Prostate gland (tissue), 2 donors: ENCODE measurements around the gene CBX2. TPM values are rescaled to one million over a fixed set of nuclear protein-coding genes. Genes with fewer than 3 reads are reported as not detected.

Experiments
- DNase-seq: peaks from one replicate; pipeline ENCODE4 v3.0.0-alpha.2; 2019; ENCODE audit warnings: low spot score
- H3K27ac ChIP-seq, 2 donors: fragments of 200-600 bp; sonication (generic); 2 replicates each; pipeline ENCODE4 v1.5.1; 2017 to 2019
- H3K27me3 ChIP-seq: fragments of 200-600 bp; sonication (generic); replicated peaks from 2 replicates; pipeline ENCODE4 v1.5.1; 2019; ENCODE audit not compliant: insufficient read depth
- H3K36me3 ChIP-seq, 2 donors: fragments of 200-600 bp; sonication (generic); 1 replicate in 1 of 2; 2 replicates in 1 of 2; pipeline versions ENCODE4 v1.5.1 to v1.8.1; 2017 to 2019
- H3K4me1 ChIP-seq: fragments of 200-600 bp; sonication (generic); replicated peaks from 2 replicates; pipeline ENCODE4 v1.5.1; 2019
- H3K4me3 ChIP-seq, 2 donors: fragments of 200-600 bp; sonication (generic); 2 replicates each; pipeline ENCODE4 v1.5.1; 2017 to 2019
- H3K9me3 ChIP-seq: fragments of 200-600 bp; sonication (generic); 2 replicates; pipeline ENCODE4 v1.5.1; 2017
- POLR2A ChIP-seq: fragments of 450-650 bp; IDR thresholded peaks from one replicate; pipeline ENCODE4 v1.6.1; 2016; ENCODE audit warnings: antibody characterized with exemption, mild to moderate bottlenecking
- POLR2AphosphoS5 ChIP-seq: sonication (generic); formaldehyde crosslinking; IDR thresholded peaks from one replicate; pipeline ENCODE4 v1.6.1; 2017; ENCODE audit warnings: antibody characterized with exemption
- WGBS: methylation state at CpG from one replicate; pipeline ENCODE4 v1.1.5; 2018; 5-methylcytosine and 5-hydroxymethylcytosine counted together
- intact Hi-C: fragments of 100-400 bp; cut with DNase I; formaldehyde crosslinking; loops from one replicate; pipeline ENCODE4 v1.14.2; 2022
- total RNA-seq, 2 donors: library from RNA; depleted of rRNA; stranded (reverse); fragments of >200 nt; gene quantifications; one replicate each; pipeline ENCODE4 v1.1.0, GENCODE V29; 2016
- TF ChIP-seq, protein P1 (sequence below), 4 experiments: fragments of 200-600 bp in 2 of 4; fragments of 450-650 bp in 2 of 4; sonication (generic) in 2 of 4; IDR thresholded peaks; 1 replicate in 3 of 4; 2 replicates in 1 of 4; pipeline ENCODE4 v1.5.1; 2016 to 2019; ENCODE audit warnings: antibody characterized with exemption in 4 of 4, mild to moderate bottlenecking in 2 of 4, moderate library complexity in 2 of 4

Gene CBX2
- total RNA-seq, 2 donors from 2014 or later: 2.0 to 17.0 TPM

DNA sequence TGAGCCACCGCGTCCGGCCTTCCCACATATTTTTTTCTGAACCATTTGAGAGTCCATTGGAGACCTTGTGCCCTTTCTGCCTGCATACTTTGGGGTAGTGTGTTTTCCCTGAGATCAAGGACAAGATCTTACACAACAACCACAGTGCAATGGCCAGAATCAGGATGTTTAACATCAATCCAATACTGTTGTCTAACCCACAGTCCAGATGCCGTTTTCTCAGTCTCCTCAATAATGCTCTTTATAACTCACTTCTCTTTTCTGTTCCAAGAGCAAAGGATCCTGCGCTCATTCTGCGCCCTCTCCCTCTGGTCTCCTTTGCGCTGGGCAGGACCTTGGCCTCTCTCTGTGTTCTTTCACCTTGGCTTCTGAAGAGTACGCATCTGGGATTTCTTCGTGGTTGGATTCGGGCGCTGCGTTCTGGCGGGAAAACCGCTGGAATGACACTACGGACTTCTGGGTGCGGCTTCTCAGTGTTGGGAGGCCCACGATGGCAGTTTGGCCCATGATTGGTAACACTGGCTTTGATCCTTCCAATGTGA is 44.7 kb downstream of the CBX2 start:
- intact Hi-C loops: no loop called here
- 95% methylated on average over 17 of the region's 17 CpGs for WGBS

DNA sequence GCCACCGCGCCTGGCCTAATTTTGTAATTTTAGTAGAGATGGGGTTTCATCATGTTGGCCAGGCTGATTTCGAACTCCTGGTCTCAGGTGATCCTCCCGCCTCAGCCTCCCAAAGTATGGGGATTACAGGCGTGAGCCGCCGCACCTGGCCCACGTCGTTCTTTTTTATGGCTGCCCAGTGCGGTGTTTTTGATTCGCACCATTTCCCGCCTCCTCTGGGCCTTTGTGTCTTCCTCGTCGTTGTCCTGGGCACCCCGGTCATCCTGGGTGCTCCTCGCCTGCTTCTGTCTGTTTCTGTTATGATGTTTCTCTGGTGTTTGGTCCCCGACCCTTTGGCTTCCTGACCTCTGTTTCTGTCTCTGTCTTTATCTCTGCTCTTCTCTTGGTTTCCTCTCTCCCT is 46.3 kb downstream of the CBX2 start:
- intact Hi-C loops: no loop called here
- H3K36me3 ChIP-seq: no peaks in the 10 kb centered on the region
- WGBS: 97% methylated on average over 17 of the region's 17 CpGs
- H3K27ac ChIP-seq: no peak overlapping the region
- TF ChIP-seq, protein P1, sequence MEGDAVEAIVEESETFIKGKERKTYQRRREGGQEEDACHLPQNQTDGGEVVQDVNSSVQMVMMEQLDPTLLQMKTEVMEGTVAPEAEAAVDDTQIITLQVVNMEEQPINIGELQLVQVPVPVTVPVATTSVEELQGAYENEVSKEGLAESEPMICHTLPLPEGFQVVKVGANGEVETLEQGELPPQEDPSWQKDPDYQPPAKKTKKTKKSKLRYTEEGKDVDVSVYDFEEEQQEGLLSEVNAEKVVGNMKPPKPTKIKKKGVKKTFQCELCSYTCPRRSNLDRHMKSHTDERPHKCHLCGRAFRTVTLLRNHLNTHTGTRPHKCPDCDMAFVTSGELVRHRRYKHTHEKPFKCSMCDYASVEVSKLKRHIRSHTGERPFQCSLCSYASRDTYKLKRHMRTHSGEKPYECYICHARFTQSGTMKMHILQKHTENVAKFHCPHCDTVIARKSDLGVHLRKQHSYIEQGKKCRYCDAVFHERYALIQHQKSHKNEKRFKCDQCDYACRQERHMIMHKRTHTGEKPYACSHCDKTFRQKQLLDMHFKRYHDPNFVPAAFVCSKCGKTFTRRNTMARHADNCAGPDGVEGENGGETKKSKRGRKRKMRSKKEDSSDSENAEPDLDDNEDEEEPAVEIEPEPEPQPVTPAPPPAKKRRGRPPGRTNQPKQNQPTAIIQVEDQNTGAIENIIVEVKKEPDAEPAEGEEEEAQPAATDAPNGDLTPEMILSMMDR (IDR thresholded peaks at IDR 0.05): no peak
- TF ChIP-seq POLR2AphosphoS5: no peak
- TF ChIP-seq POLR2A: no peak
- H3K4me1 ChIP-seq: peaks cover 6% of the 10 kb centered on the region
- no peaks in the 10 kb centered on the region for H3K27me3 ChIP-seq
- no peak overlapping the region for H3K4me3 ChIP-seq
- no peaks in the 10 kb centered on the region for H3K9me3 ChIP-seq
- DNase-seq: no peak

More for the DNA sequence above, 44.7 kb downstream of the CBX2 start:
- H3K27me3 ChIP-seq: no peaks in the 10 kb centered on the region
- H3K36me3 ChIP-seq: no peaks in the 10 kb centered on the region
- no peak for DNase-seq
- no peaks in the 10 kb centered on the region for H3K4me1 ChIP-seq
- TF ChIP-seq, protein P1 (IDR thresholded peaks at IDR 0.05): no peak
- TF ChIP-seq POLR2A (no peak), POLR2AphosphoS5 (no peak)
- H3K9me3 ChIP-seq: no peaks in the 10 kb centered on the region
- H3K27ac ChIP-seq: peak overlapping the region in 1 of 2 donors; percentile 27
- no peak overlapping the region for H3K4me3 ChIP-seq

DNA sequence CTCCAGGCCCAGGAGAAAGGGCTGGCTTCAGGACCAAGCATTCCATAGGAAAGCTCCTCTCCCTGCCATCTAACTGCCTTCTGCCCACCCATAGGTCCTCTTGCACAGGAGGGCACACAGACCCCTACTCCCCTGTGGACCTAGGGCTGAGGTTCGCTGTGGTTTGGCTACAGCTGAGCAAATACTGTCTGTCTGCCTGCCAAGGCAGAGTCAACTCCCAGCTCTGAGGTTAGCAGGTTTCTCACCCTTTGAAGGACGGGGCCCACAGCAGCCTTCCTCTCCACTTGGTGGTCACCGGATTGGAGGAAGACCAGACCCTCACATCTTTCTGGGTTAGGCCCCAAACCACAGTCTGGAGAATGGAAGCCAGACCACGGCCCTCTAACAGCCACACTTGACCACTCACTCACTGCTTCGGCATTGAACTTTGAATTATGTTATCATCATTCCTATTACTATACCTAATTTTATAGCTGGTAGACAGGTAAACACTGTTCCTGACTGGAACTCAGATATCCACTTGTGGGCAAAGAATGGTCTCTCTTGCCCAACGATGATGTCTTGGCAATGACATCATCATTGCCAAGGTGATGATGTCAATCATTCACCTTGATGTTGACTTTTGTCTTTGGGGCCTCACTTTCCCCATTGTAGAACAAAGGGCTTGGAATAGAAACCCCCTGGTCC is 47.1 kb downstream of the CBX2 start:
- Histone ChIP-seq H3K36me3 (no peaks in the 10 kb centered on the region), H3K27ac (no peak overlapping the region), H3K4me1 (peaks cover 11% of the 10 kb centered on the region), H3K27me3 (no peaks in the 10 kb centered on the region), H3K9me3 (no peaks in the 10 kb centered on the region), H3K4me3 (no peak overlapping the region)
- intact Hi-C loops: no loop called here
- no peak for DNase-seq
- WGBS: 87% methylated on average over 6 of the region's 6 CpGs
- TF ChIP-seq, protein P1 (IDR thresholded peaks at IDR 0.05): no peak
- TF ChIP-seq POLR2AphosphoS5 (no peak), POLR2A (no peak)

DNA sequence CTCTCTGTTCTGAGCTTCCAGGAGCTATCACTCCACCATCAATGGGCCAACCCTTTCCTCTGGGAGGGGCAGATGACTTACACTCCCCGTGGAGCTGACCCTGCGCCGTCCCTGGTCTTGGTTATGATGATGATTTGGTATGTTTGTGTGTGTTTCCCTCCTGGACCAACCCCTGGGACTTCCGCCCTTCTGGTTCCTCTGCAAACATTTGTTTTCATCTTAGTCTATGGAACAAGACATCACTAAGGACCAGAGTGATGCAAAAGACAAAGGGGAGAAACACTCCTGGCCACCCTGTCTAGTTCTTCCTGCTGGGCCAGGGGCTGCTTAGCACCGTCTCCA is 47.6 kb downstream of the CBX2 start:
- Histone ChIP-seq H3K4me3 (no peak overlapping the region), H3K9me3 (no peaks in the 10 kb centered on the region), H3K27me3 (no peaks in the 10 kb centered on the region), H3K4me1 (peaks cover 16% of the 10 kb centered on the region), H3K27ac (no peak overlapping the region), H3K36me3 (no peaks in the 10 kb centered on the region)
- 79% methylated on average over 5 of the region's 5 CpGs for whole genome bisulfite sequencing
- TF ChIP-seq POLR2A (no peak), POLR2AphosphoS5 (no peak)
- TF ChIP-seq, protein P1 (IDR thresholded peaks at IDR 0.05): no peak
- intact Hi-C loops: no loop called here
- DNase-seq: no peak

DNA sequence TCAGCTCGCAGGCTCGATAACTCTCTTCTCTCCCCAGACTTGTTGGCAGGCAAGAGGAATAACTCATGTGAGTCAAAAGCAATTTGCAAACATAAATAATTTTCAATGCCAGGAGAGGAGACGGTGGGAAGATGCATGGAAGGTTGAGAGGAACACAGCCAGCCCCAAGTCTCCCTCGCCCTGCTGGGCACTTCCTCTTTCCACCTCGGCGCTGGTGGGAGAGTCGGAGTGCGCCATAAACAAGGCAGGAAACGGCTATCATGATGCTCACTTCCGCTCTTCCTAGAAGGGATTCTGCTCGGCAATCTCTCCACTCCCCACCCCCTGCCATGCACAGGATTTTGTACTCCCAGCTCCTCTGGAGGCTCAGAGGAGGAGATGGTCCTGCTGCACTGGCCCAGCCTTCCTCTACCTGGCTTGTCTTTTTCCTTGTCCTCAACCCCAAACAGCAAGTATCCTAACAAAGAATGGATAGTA is 48.3 kb downstream of the CBX2 start:
- no peak for DNase-seq
- Histone ChIP-seq H3K27me3 (no peaks in the 10 kb centered on the region), H3K27ac (no peak overlapping the region), H3K4me3 (no peak overlapping the region), H3K4me1 (peaks cover 22% of the 10 kb centered on the region), H3K36me3 (no peaks in the 10 kb centered on the region), H3K9me3 (no peaks in the 10 kb centered on the region)
- intact Hi-C loops: no loop called here
- 58% methylated on average over 11 of the region's 11 CpGs for WGBS
- TF ChIP-seq POLR2A (no peak), POLR2AphosphoS5 (no peak)
- TF ChIP-seq, protein P1 (IDR thresholded peaks at IDR 0.05): no peak
